ENCODE data around the gene HGF.

Gene HGF

GRCh38 chr7:81655271-81655670 lies 114.6 kb downstream of the HGF start:
- TF ChIP-seq SPI1 (IDR thresholded peaks at IDR 0.05; ENCODE audit: borderline replicate concordance, low read depth) (no peak), CTCF (IDR thresholded peaks at IDR 0.05; ENCODE audit: insufficient read depth, low read length) (no peak), GABPA (IDR thresholded peaks at IDR 0.05; ENCODE audit: low read depth) (no peak), POLR2AphosphoS5 (IDR thresholded peaks at IDR 0.05; ENCODE audit: low read depth) (no peak), REST (IDR thresholded peaks at IDR 0.05; ENCODE audit: insufficient replicate concordance, low read depth) (no peak)
- no peak overlapping the region for H3K4me3 ChIP-seq (replicated peaks; ENCODE audit: insufficient read depth, low read length)
- H3K27ac ChIP-seq (replicated peaks), result no peak overlapping the region
- no peaks in the 10 kb centered on the region for H3K27me3 ChIP-seq (ENCODE audit: insufficient read depth, poor library complexity, severe bottlenecking)
- DNase-seq (ENCODE audit: low read depth in 1 of 2, low spot score in 1 of 2), result no peak

GRCh38 chr7:81652225-81652624 lies 117.6 kb downstream of the HGF start:
- no peak overlapping the region for H3K27ac ChIP-seq (replicated peaks)
- no peak overlapping the region for H3K4me3 ChIP-seq (replicated peaks; ENCODE audit: insufficient read depth, low read length)
- TF ChIP-seq SPI1 (IDR thresholded peaks at IDR 0.05; ENCODE audit: borderline replicate concordance, low read depth), result no peak
- TF ChIP-seq POLR2AphosphoS5 (IDR thresholded peaks at IDR 0.05; ENCODE audit: low read depth), result no peak
- no peak for TF ChIP-seq REST (IDR thresholded peaks at IDR 0.05; ENCODE audit: insufficient replicate concordance, low read depth)
- TF ChIP-seq CTCF (IDR thresholded peaks at IDR 0.05; ENCODE audit: insufficient read depth, low read length), result no peak
- TF ChIP-seq GABPA (IDR thresholded peaks at IDR 0.05; ENCODE audit: low read depth), result no peak
- no peaks in the 10 kb centered on the region for H3K27me3 ChIP-seq (ENCODE audit: insufficient read depth, poor library complexity, severe bottlenecking)
- no peak for DNase-seq (ENCODE audit: low read depth in 1 of 2, low spot score in 1 of 2)

Measured in HL-60 (cell line).